CD4-positive, alpha-beta T cell treated with Interferon gamma for 1 hour (primary cell): ENCODE results near the gene ARPC2.
"Not testable (repeated sequence)": the region's sequence is repeated elsewhere in the genome, so short reads cannot be mapped to it uniquely, and the experiment has no call there.

ENCODE experiments used
- DNase-seq: peaks from one replicate; pipeline ENCODE4 v3.0.0-alpha.2; 2020

Gene ARPC2

GRCh38 chr2:218216674-218217359, at the start of gene ARPC2:
ARPC2 (plus strand) TSS chr2:218217189; CDS start chr2:218217471, 282 bp downstream.
- peak; percentile 93 for DNase-seq

GRCh38 chr2:218168016-218168415, 49.0 kb upstream of the ARPC2 start:
- no peak for DNase-seq

GRCh38 chr2:218168635-218169462, 48.1 kb upstream of the ARPC2 start:
- DNase-seq: peak; percentile 61

GRCh38 chr2:218169757-218170546, 47.0 kb upstream of the ARPC2 start:
- no peak for DNase-seq

- not testable (repeated sequence) for DNase-seq
Observed at GRCh38 chr2:218171744-218172143, 45.2 kb upstream of the ARPC2 start.

GRCh38 chr2:218172845-218173244, 44.1 kb upstream of the ARPC2 start:
- DNase-seq: no peak

GRCh38 chr2:218179782-218180181, 37.2 kb upstream of the ARPC2 start:
- DNase-seq: no peak

GRCh38 chr2:218180467-218181114, 36.4 kb upstream of the ARPC2 start:
- DNase-seq: no peak

GRCh38 chr2:218184331-218184730, 32.7 kb upstream of the ARPC2 start:
- no peak for DNase-seq

- DNase-seq: peak; percentile 69
Observed at GRCh38 chr2:218186355-218186766, 30.6 kb upstream of the ARPC2 start.

GRCh38 chr2:218186876-218187275, 30.1 kb upstream of the ARPC2 start:
- no peak for DNase-seq

- no peak for DNase-seq
Observed at GRCh38 chr2:218187296-218188015, 29.5 kb upstream of the ARPC2 start.

- DNase-seq: no peak
Observed at GRCh38 chr2:218188528-218188927, 28.5 kb upstream of the ARPC2 start.

GRCh38 chr2:218192902-218193430, 24.0 kb upstream of the ARPC2 start:
- no peak for DNase-seq

GRCh38 chr2:218193701-218194100, 23.3 kb upstream of the ARPC2 start:
- no peak for DNase-seq

GRCh38 chr2:218194880-218195279, 22.1 kb upstream of the ARPC2 start:
- DNase-seq: no peak

GRCh38 chr2:218196974-218197373, 20.0 kb upstream of the ARPC2 start:
- DNase-seq: no peak

- DNase-seq: no peak
Observed at GRCh38 chr2:218202266-218202665, 14.7 kb upstream of the ARPC2 start.

GRCh38 chr2:218209078-218209477, 7.9 kb upstream of the ARPC2 start:
- DNase-seq: no peak

- no peak for DNase-seq
Observed at GRCh38 chr2:218214116-218214515, 2.9 kb upstream of the ARPC2 start.

- DNase-seq: no peak
Observed at GRCh38 chr2:218216336-218216673, 684 bp upstream of the ARPC2 start.
